HepG2 (cell line): ENCODE results near the gene CTXN1. TPM values are rescaled to one million over a fixed set of nuclear protein-coding genes. Genes with fewer than 3 reads are reported as not detected.

Source experiments
- ATAC-seq: fragments of 200-7000 bp; cut with Tn5 transposase; 3 replicates; pipeline ENCODE4 v1.9.1; 2020; ENCODE audit warnings: mild to moderate bottlenecking, moderate library complexity
- BruUV-seq: library from RNA; stranded (reverse); fragments of 400-500 nt; replicated peaks from 2 replicates; lab custom pipeline; 2021; lab: Mats Ljungman, UMichigan
- CTCF ChIA-PET: fragments of 300-600 bp; formaldehyde crosslinking; extraction: SDS; loops from one replicate; lab custom pipeline; 2021; ENCODE audit warnings: low total read pairs, inconsistent platforms, low intra/inter-chr PET ratio; lab: Yijun Ruan, JAX
- POLR2A ChIA-PET: fragments of 350-600 bp; sonication (Branson Sonifier 250); formaldehyde crosslinking; loops from one replicate; lab custom pipeline; 2020; ENCODE audit warnings: antibody characterized with exemption, inconsistent platforms; lab: Yijun Ruan, JAX
- DNase-seq: peaks from one replicate; pipeline ENCODE4 v3.0.0-alpha.2; 2015; ENCODE audit warnings: low spot score
- FAIRE-seq: peaks from 3 replicates; lab custom pipeline; 2011; peaks lifted over from hg19 to GRCh38; lab: Jason Lieb, UNC
- H2AFZ ChIP-seq: one replicate; pipeline ENCODE4 v1.6.1; 2011; ENCODE audit warnings: low read length, inconsistent platforms
- H3K27ac ChIP-seq: fragments of 300-600 bp; 3 replicates; pipeline ENCODE4 v1.8.0; 2011; ENCODE audit warnings: mixed run types, mild to moderate bottlenecking, mixed read lengths, low read length, inconsistent platforms; ENCODE audit not compliant: insufficient read depth; ENCODE audit errors: extremely low read length
- H3K27me3 ChIP-seq, 2 experiments: fragments of 200-600 bp in 1 of 2; 2 replicates in 1 of 2; 3 replicates in 1 of 2; pipeline versions ENCODE4 v1.6.0 to v1.8.0; 2011; ENCODE audit warnings: low read length in 2 of 2, mild to moderate bottlenecking in 2 of 2, moderate library complexity in 2 of 2, inconsistent platforms in 1 of 2; ENCODE audit not compliant: insufficient read depth in 2 of 2, control insufficient read depth in 1 of 2
- H3K36me3 ChIP-seq, 2 experiments: fragments of 200-600 bp in 1 of 2; replicated peaks in 1 of 2; 2 replicates in 1 of 2; 3 replicates in 1 of 2; pipeline versions ENCODE4 v1.5.1 to v1.8.0; 2011; ENCODE audit warnings: low read length in 2 of 2, inconsistent platforms in 1 of 2; ENCODE audit not compliant: insufficient read depth in 2 of 2, control insufficient read depth in 1 of 2
- H3K4me1 ChIP-seq: 2 replicates; pipeline ENCODE4 v1.5.1; 2012; ENCODE audit warnings: low read length, inconsistent platforms; ENCODE audit not compliant: insufficient read depth
- H3K4me2 ChIP-seq: 2 replicates; pipeline ENCODE4 v1.6.0; 2011; ENCODE audit warnings: low read depth, low read length, inconsistent platforms
- H3K4me3 ChIP-seq, 3 experiments: fragments of 200-600 bp in 1 of 3; sonication (generic), shearing (Covaris generic) in 1 of 3; replicated peaks in 1 of 3; 2 replicates each; pipeline ENCODE4 v1.5.1; 2011 to 2016; ENCODE audit warnings: low read length in 3 of 3, inconsistent platforms in 2 of 3, low read depth in 2 of 3, mild to moderate bottlenecking in 2 of 3, control low read depth in 1 of 3, mixed read lengths in 1 of 3; ENCODE audit not compliant: insufficient read depth in 1 of 3
- H3K79me2 ChIP-seq: one replicate; pipeline ENCODE4 v1.6.1; 2011; ENCODE audit warnings: low read length, inconsistent platforms; ENCODE audit not compliant: insufficient read depth
- H3K9ac ChIP-seq: 2 replicates; pipeline ENCODE4 v1.6.0; 2011; ENCODE audit warnings: mild to moderate bottlenecking, low read depth, low read length, inconsistent platforms; ENCODE audit not compliant: insufficient read depth
- H3K9me3 ChIP-seq: 2 replicates; pipeline ENCODE4 v1.5.1; 2012; ENCODE audit warnings: mild to moderate bottlenecking, low read length
- H4K20me1 ChIP-seq: 2 replicates; pipeline ENCODE4 v1.6.0; 2011; ENCODE audit warnings: inconsistent platforms, mild to moderate bottlenecking, low read length, moderate library complexity; ENCODE audit not compliant: insufficient read depth
- CREB1 ChIP-seq, 2 experiments: fragments of 450-650 bp in 1 of 2; IDR thresholded peaks; 2 replicates each; pipeline ENCODE4 v1.6.1; 2016 to 2017; ENCODE audit warnings: control low read depth in 1 of 2, mild to moderate bottlenecking in 1 of 2, missing compliant biosample characterization in 1 of 2, missing genetic modification characterization in 1 of 2
- ELF3 ChIP-seq: IDR thresholded peaks from 2 replicates; pipeline ENCODE4 v1.6.1; 2016; ENCODE audit warnings: missing genetic modification reagents, missing compliant biosample characterization
- MAFK ChIP-seq, 2 experiments: IDR thresholded peaks in 1 of 2; conservative IDR thresholded peaks in 1 of 2; 2 replicates each; pipeline ENCODE4 v1.6.1; 2011; ENCODE audit warnings: improper control_type of control experiment in 2 of 2, low read length in 2 of 2
- SATB2 ChIP-seq: sonication (generic); formaldehyde crosslinking; IDR thresholded peaks from 2 replicates; pipeline ENCODE4 v1.5.0; 2020; ENCODE audit warnings: missing genetic modification reagents
- TCF7L2 ChIP-seq: IDR thresholded peaks from 2 replicates; pipeline ENCODE4 v1.6.1; 2011; ENCODE audit warnings: mild to moderate bottlenecking, low read depth, low read length, moderate library complexity
- XRCC5 ChIP-seq: fragments of 200-400 bp; formaldehyde crosslinking; optimal IDR thresholded peaks from 2 replicates; pipeline ENCODE3; 2017; ENCODE audit warnings: mild to moderate bottlenecking, low read length
- ZHX2 ChIP-seq, 2 experiments: sonication (generic) in 1 of 2; formaldehyde crosslinking in 1 of 2; IDR thresholded peaks; 2 replicates each; pipeline versions ENCODE4 v1.6.1 to v1.9.0; 2014 to 2022; ENCODE audit warnings: antibody characterized with exemption in 1 of 2, borderline replicate concordance in 1 of 2, inconsistent platforms in 1 of 2, low read depth in 1 of 2, missing genetic modification reagents in 1 of 2
- ZNF607 ChIP-seq: sonication (generic); formaldehyde crosslinking; IDR thresholded peaks from 2 replicates; pipeline ENCODE4 v1.5.1; 2020; ENCODE audit warnings: missing genetic modification reagents, mild to moderate bottlenecking, borderline replicate concordance
- ZNF747 ChIP-seq: sonication (generic); formaldehyde crosslinking; IDR thresholded peaks from 2 replicates; pipeline ENCODE4 v1.8.1; 2023; ENCODE audit warnings: missing genetic modification reagents, mild to moderate bottlenecking, borderline replicate concordance
- WGBS: methylation state at CpG from one replicate; pipeline ENCODE4 v1.1.6; 2017; ENCODE audit warnings: low lambda C conversion rate; 5-methylcytosine and 5-hydroxymethylcytosine counted together
- in situ Hi-C: cut with HindIII; loops from 2 replicates; pipeline ENCODE4 v1.10.0; 2017; ENCODE audit warnings: low pct_unique_long_range_greater_than_20kb; ENCODE audit not compliant: extremely low pct_ligation_motif_present
- intact Hi-C: fragments of 100-400 bp; cut with micrococcal nuclease; formaldehyde crosslinking; loops from one replicate; pipeline ENCODE4 v1.10.0; 2022; ENCODE audit not compliant: unreplicated experiment
- polyA plus RNA-seq, 8 experiments: library from polyadenylated mRNA; depleted of rRNA in 3 of 8; stranded (reverse) in 7 of 8; unstranded in 1 of 8; fragments of >200 nt; fragmentation: Illumina TruSeq in 4 of 8; extraction: Trizol in 4 of 8; gene quantifications; 2 replicates each; pipeline versions ENCODE4 v1.2.1 to v1.2.3, GENCODE V29; 2011 to 2016; ENCODE audit warnings: low read depth in 4 of 8, missing spikeins in 1 of 8, mixed read lengths in 1 of 8; ENCODE audit not compliant: insufficient read depth in 1 of 8
- total RNA-seq, 5 experiments: library from RNA; depleted of rRNA; stranded (reverse); fragments of >200 nt; fragmentation: Illumina TruSeq; extraction: Trizol; gene quantifications; 2 replicates each; pipeline ENCODE4 v1.2.3, GENCODE V29; 2016; ENCODE audit warnings: low read depth in 1 of 5
- TF ChIP-seq, protein P1 (sequence below): IDR thresholded peaks from 2 replicates; pipeline ENCODE4 v1.6.1; 2012; ENCODE audit warnings: inconsistent platforms
- TF ChIP-seq, protein P2 (sequence below): sonication (generic); formaldehyde crosslinking; IDR thresholded peaks from 2 replicates; pipeline ENCODE4 v1.4.0; 2020; ENCODE audit warnings: mild to moderate bottlenecking, missing genetic modification reagents, borderline replicate concordance
- TF ChIP-seq, protein P3 (sequence below): sonication (generic); formaldehyde crosslinking; IDR thresholded peaks from 2 replicates; pipeline ENCODE4 v1.8.0; 2022; ENCODE audit warnings: missing genetic modification reagents, mild to moderate bottlenecking, inconsistent platforms, borderline replicate concordance

The CTXN1 gene
- total and polyA plus RNA-seq, 2 of the 13 experiments (the other 11 are each of a cell fraction or from before 2014, with no cell fraction given), result 0.11 TPM; not detected in 1

DNA sequence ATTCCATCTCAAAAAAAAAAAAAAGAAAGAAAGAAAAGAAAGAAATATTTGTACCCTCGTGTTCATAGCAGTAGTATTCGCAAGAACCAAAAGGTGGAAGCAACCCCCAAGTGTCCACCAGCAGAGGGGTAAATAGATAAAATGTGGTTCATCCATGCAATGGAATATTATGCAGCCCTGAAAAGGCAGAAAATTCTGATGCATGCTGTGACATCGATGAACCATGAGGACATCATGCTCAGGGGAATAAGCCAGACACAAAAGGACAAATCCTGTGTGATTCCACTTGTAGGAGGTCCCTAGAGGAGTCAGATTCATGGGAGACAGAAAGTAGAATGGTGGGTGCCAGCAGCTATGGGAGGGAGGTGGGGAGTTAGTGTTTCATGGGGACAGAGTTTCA lies 44.0 kb downstream of the CTXN1 start:
- in situ Hi-C loops (no loop called here), intact Hi-C loops (no loop called here)
- POLR2A ChIA-PET, result interaction anchor here (0.6 kb wide), 1 partner anchor 39 kb away, joined by 3 read pairs; the partner anchor contains the start of gene SNAPC2
- CTCF ChIA-PET, result no interaction called here
- Histone ChIP-seq H4K20me1 (no peaks in the 10 kb centered on the region), H3K36me3 (no peaks in the 10 kb centered on the region), H2AFZ (no peak overlapping the region), H3K9me3 (no peaks in the 10 kb centered on the region), H3K4me1 (peaks cover 28% of the 10 kb centered on the region), H3K27me3 (no peaks in the 10 kb centered on the region; a peak in 1 of 5 replicates), H3K4me3 (no peak overlapping the region), H3K4me2 (no peak overlapping the region), H3K9ac (no peak overlapping the region), H3K79me2 (no peaks in the 10 kb centered on the region), H3K27ac (no peak overlapping the region)
- DNase-seq, result no peak
- WGBS, result 61% methylated on average over 3 of the region's 3 CpGs
- ATAC-seq, result no peak
- FAIRE-seq, result no peak
- no TSS peak for BruUV-seq
- no peak for TF ChIP-seq ELF3
- TF ChIP-seq, protein P1, sequence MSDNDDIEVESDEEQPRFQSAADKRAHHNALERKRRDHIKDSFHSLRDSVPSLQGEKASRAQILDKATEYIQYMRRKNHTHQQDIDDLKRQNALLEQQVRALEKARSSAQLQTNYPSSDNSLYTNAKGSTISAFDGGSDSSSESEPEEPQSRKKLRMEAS, result no peak
- no peak for TF ChIP-seq ZNF747
- no peak for TF ChIP-seq TCF7L2
- TF ChIP-seq ZHX2 (IDR thresholded peaks at IDR 0.05; ENCODE audit: low read depth), result no peak
- TF ChIP-seq ZHX2 (CRISPR knock-in tag; IDR thresholded peaks at IDR 0.05; ENCODE audit: borderline replicate concordance), result no peak
- no peak for TF ChIP-seq XRCC5
- TF ChIP-seq, protein P2, sequence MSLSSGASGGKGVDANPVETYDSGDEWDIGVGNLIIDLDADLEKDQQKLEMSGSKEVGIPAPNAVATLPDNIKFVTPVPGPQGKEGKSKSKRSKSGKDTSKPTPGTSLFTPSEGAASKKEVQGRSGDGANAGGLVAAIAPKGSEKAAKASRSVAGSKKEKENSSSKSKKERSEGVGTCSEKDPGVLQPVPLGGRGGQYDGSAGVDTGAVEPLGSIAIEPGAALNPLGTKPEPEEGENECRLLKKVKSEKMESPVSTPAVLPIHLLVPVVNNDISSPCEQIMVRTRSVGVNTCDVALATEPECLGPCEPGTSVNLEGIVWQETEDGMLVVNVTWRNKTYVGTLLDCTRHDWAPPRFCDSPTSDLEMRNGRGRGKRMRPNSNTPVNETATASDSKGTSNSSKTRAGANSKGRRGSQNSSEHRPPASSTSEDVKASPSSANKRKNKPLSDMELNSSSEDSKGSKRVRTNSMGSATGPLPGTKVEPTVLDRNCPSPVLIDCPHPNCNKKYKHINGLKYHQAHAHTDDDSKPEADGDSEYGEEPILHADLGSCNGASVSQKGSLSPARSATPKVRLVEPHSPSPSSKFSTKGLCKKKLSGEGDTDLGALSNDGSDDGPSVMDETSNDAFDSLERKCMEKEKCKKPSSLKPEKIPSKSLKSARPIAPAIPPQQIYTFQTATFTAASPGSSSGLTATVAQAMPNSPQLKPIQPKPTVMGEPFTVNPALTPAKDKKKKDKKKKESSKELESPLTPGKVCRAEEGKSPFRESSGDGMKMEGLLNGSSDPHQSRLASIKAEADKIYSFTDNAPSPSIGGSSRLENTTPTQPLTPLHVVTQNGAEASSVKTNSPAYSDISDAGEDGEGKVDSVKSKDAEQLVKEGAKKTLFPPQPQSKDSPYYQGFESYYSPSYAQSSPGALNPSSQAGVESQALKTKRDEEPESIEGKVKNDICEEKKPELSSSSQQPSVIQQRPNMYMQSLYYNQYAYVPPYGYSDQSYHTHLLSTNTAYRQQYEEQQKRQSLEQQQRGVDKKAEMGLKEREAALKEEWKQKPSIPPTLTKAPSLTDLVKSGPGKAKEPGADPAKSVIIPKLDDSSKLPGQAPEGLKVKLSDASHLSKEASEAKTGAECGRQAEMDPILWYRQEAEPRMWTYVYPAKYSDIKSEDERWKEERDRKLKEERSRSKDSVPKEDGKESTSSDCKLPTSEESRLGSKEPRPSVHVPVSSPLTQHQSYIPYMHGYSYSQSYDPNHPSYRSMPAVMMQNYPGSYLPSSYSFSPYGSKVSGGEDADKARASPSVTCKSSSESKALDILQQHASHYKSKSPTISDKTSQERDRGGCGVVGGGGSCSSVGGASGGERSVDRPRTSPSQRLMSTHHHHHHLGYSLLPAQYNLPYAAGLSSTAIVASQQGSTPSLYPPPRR (CRISPR knock-in tag), result no peak
- TF ChIP-seq ZNF607, result no peak
- TF ChIP-seq, protein P3, sequence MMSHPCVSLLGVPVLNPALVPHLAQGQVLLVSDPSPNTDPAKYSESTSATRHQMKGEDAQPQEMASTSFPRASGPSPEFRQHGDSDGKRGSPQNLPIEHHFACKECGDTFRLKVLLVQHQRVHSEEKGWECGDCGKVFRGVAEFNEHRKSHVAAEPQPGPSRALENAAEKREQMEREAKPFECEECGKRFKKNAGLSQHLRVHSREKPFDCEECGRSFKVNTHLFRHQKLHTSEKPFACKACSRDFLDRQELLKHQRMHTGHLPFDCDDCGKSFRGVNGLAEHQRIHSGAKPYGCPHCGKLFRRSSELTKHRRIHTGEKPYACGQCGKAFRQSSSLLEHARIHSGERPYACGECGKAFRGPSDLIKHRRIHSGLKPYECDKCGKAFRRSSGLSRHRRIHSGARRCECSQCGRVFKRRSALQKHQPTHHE (CRISPR knock-in tag), result no peak
- TF ChIP-seq CREB1 (IDR thresholded peaks at IDR 0.05), result no peak
- no peak for TF ChIP-seq CREB1 (CRISPR knock-in tag; IDR thresholded peaks at IDR 0.05)
- TF ChIP-seq MAFK (conservative IDR thresholded peaks at IDR 0.05 in 1 of 2, IDR thresholded peaks at IDR 0.05 in 1 of 2; ENCODE audit: low read length in 2 of 2), result no peak
- no peak for TF ChIP-seq SATB2 (CRISPR knock-in tag)
